Measurements from ENCODE around the gene AADACL4.

The AADACL4 gene

DNA sequence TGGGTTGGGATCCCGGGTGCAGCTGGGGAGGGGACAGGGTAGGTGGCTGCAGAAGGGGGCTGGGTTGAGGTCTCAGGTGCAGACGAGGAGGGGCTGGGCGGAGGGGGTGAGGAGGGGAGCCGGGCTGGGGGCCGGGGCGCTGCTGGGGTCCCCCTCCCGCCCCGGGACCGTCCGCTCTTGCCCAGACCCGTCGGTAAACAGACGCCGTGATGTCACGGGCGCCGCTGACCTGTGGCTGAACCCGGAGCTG lies 48.2 kb upstream of the AADACL4 start:
- no peaks in the 10 kb centered on the region for H3K27me3 ChIP-seq (ENCODE audit: insufficient read depth, low read length, poor library complexity)
- H3K36me3 ChIP-seq (ENCODE audit: insufficient read depth, low read length), result peaks cover 9% of the 10 kb centered on the region
- no peak overlapping the region for H3K9ac ChIP-seq (ENCODE audit: low read depth, low read length)
- H4K20me1 ChIP-seq (ENCODE audit: insufficient read depth, low read length), result peaks cover 35% of the 10 kb centered on the region
- TF ChIP-seq, protein P1, sequence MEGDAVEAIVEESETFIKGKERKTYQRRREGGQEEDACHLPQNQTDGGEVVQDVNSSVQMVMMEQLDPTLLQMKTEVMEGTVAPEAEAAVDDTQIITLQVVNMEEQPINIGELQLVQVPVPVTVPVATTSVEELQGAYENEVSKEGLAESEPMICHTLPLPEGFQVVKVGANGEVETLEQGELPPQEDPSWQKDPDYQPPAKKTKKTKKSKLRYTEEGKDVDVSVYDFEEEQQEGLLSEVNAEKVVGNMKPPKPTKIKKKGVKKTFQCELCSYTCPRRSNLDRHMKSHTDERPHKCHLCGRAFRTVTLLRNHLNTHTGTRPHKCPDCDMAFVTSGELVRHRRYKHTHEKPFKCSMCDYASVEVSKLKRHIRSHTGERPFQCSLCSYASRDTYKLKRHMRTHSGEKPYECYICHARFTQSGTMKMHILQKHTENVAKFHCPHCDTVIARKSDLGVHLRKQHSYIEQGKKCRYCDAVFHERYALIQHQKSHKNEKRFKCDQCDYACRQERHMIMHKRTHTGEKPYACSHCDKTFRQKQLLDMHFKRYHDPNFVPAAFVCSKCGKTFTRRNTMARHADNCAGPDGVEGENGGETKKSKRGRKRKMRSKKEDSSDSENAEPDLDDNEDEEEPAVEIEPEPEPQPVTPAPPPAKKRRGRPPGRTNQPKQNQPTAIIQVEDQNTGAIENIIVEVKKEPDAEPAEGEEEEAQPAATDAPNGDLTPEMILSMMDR (IDR thresholded peaks at IDR 0.05; ENCODE audit: borderline replicate concordance, extremely low read depth, low read length, poor library complexity, severe bottlenecking), result no peak
- TF ChIP-seq EZH2 (IDR thresholded peaks at IDR 0.05; ENCODE audit: borderline replicate concordance, low read depth, low read length, severe bottlenecking), result no peak
- H3K9me3 ChIP-seq (ENCODE audit: insufficient read depth, low read length, severe bottlenecking), result no peaks in the 10 kb centered on the region
- H3K27ac ChIP-seq (ENCODE audit: low read length), result no peak overlapping the region
- no peak overlapping the region for H3K4me3 ChIP-seq (ENCODE audit: low read depth in 1 of 2, low read length in 2 of 2)
- ATAC-seq (ENCODE audit: insufficient read depth, low read depth), result no peak
- H2AFZ ChIP-seq (ENCODE audit: low read depth, low read length), result no peak overlapping the region
- peaks cover 72% of the 10 kb centered on the region for H3K79me2 ChIP-seq (ENCODE audit: insufficient read depth, low read length)
- no peak for DNase-seq
- no peaks in the 10 kb centered on the region for H3K4me1 ChIP-seq (ENCODE audit: insufficient read depth, low read length)
- H3K4me2 ChIP-seq (ENCODE audit: insufficient read depth, low read length), result no peak overlapping the region

DNA sequence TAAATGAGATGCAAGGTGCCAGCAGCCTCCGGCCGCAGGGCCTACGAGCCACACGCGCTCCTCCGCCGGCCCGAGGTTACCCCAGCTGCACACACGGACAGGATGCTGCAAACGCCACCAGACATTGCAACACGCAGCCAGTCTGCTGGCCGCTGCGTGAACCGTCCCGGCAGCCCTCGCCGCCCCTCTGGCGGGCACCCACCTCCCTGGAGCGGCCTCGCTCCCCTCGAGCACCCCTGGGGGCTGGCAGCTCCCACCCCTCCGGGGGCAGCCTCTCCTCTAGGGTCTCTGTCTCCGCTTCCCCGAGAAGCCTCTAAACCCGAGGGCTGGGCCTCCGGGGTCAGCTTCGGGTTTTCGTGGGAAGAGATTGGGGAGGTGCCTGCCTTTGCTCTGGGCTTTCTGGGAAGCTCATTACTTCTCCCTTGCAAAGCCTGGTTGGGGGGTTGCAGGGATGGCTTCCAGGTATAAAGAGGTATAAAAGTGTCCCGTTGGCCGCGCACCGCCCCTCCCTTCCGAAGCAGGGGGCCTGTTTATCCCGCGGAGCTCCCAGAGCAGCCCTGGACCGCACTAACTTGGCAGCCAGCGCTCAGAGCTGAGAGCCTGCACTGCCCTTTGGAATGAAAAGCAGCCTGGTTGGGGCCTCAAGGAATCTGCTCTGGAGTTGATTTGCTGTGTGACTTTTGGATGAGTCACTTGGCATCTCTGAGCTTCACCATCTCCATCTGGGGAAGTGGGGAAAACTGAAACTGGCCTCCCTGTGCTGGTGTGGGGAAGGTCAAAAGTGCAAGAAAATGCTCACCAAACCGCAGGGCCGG lies 47.7 kb upstream of the AADACL4 start:
- Histone ChIP-seq H3K4me1 (ENCODE audit: insufficient read depth, low read length) (no peaks in the 10 kb centered on the region), H3K36me3 (ENCODE audit: insufficient read depth, low read length) (peaks cover 7% of the 10 kb centered on the region), H3K79me2 (ENCODE audit: insufficient read depth, low read length) (peaks cover 76% of the 10 kb centered on the region), H3K9me3 (ENCODE audit: insufficient read depth, low read length, severe bottlenecking) (no peaks in the 10 kb centered on the region), H3K27me3 (ENCODE audit: insufficient read depth, low read length, poor library complexity) (no peaks in the 10 kb centered on the region), H3K27ac (ENCODE audit: low read length) (no peak overlapping the region), H3K4me3 (ENCODE audit: low read depth in 1 of 2, low read length in 2 of 2) (no peak overlapping the region), H3K4me2 (ENCODE audit: insufficient read depth, low read length) (no peak overlapping the region), H2AFZ (ENCODE audit: low read depth, low read length) (no peak overlapping the region), H3K9ac (ENCODE audit: low read depth, low read length) (no peak overlapping the region), H4K20me1 (ENCODE audit: insufficient read depth, low read length) (peaks cover 36% of the 10 kb centered on the region)
- DNase-seq (no peak), ATAC-seq (ENCODE audit: insufficient read depth, low read depth) (no peak)
- TF ChIP-seq, protein P1 (IDR thresholded peaks at IDR 0.05; ENCODE audit: borderline replicate concordance, extremely low read depth, low read length, poor library complexity, severe bottlenecking), result no peak

DNA sequence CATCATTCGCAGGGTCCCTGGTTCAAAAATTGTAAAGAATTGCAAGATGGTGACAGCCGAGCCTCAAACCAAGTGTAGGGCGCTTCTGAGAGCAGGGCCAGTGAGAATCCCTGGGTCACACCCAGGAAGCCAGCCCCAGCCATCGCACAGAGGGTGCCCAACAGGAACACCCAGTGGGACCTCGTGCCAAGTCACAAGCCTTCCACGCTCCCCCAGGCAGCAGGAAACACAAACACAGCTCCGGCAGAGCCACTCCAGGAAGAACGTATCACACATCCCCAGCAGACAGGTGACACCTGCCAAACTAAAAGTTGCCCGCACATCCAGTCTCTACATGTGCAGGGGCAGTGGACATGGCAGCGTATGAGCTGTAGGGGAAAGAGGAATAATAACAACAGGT lies 46.1 kb upstream of the AADACL4 start:
- peaks cover 78% of the 10 kb centered on the region for H3K79me2 ChIP-seq (ENCODE audit: insufficient read depth, low read length)
- H3K27ac ChIP-seq (ENCODE audit: low read length), result no peak overlapping the region
- TF ChIP-seq EZH2 (IDR thresholded peaks at IDR 0.05; ENCODE audit: borderline replicate concordance, low read depth, low read length, severe bottlenecking), result no peak
- TF ChIP-seq, protein P1 (IDR thresholded peaks at IDR 0.05; ENCODE audit: borderline replicate concordance, extremely low read depth, low read length, poor library complexity, severe bottlenecking), result no peak
- H4K20me1 ChIP-seq (ENCODE audit: insufficient read depth, low read length), result peaks cover 41% of the 10 kb centered on the region
- no peak overlapping the region for H3K9ac ChIP-seq (ENCODE audit: low read depth, low read length)
- H3K27me3 ChIP-seq (ENCODE audit: insufficient read depth, low read length, poor library complexity), result no peaks in the 10 kb centered on the region
- H3K4me3 ChIP-seq (ENCODE audit: low read depth in 1 of 2, low read length in 2 of 2), result no peak overlapping the region
- no peaks in the 10 kb centered on the region for H3K36me3 ChIP-seq (ENCODE audit: insufficient read depth, low read length)
- H3K4me1 ChIP-seq (ENCODE audit: insufficient read depth, low read length), result no peaks in the 10 kb centered on the region
- no peak overlapping the region for H3K4me2 ChIP-seq (ENCODE audit: insufficient read depth, low read length)
- ATAC-seq (ENCODE audit: insufficient read depth, low read depth) (no peak), DNase-seq (no peak)
- no peak overlapping the region for H2AFZ ChIP-seq (ENCODE audit: low read depth, low read length)
- no peaks in the 10 kb centered on the region for H3K9me3 ChIP-seq (ENCODE audit: insufficient read depth, low read length, severe bottlenecking)
